Measurements from ENCODE around the gene ALPP. TPM values are rescaled to one million over a fixed set of nuclear protein-coding genes. Genes with fewer than 3 reads are reported as not detected.

The ALPP gene
- polyA plus RNA-seq, 3 donors, result not detected

GRCh38 chr2:232431705-232432590 lies 53.4 kb downstream of the ALPP start:
- no peaks in the 10 kb centered on the region for H3K9me3 ChIP-seq (replicated peaks in 1 of 2; ENCODE audit: control insufficient read depth in 1 of 2, insufficient read depth in 1 of 2, low read length in 2 of 2)
- no peaks in the 10 kb centered on the region for H3K36me3 Mint-ChIP-seq
- H3K27me3 ChIP-seq (ENCODE audit: control insufficient read depth in 2 of 2, insufficient read depth in 2 of 2, low read length in 2 of 2), result no peaks in the 10 kb centered on the region
- no peak for TF ChIP-seq CTCF (IDR thresholded peaks at IDR 0.05)
- H3K4me1 Mint-ChIP-seq, result peaks cover 3% of the 10 kb centered on the region
- no peaks in the 10 kb centered on the region for H4K20me1 ChIP-seq (ENCODE audit: insufficient read depth, low read length)
- no peak for DNase-seq
- H3K9ac ChIP-seq (ENCODE audit: insufficient read depth, low read length, poor library complexity, severe bottlenecking), result no peak overlapping the region
- no peak overlapping the region for H3K4me3 Mint-ChIP-seq
- H3K27me3 Mint-ChIP-seq (ENCODE audit: low read depth in 3 of 3), result peaks cover 0 to 10% (median 10%) of the 10 kb centered on the region in 3 donors
- no peaks in the 10 kb centered on the region for H3K79me2 ChIP-seq (ENCODE audit: insufficient read depth, low read length)
- H3K9me3 Mint-ChIP-seq, result peaks cover 0 to 2% (median 0%) of the 10 kb centered on the region in 7 donors
- H3K4me3 ChIP-seq (replicated peaks in 1 of 3; ENCODE audit: low read depth in 2 of 3, low read length in 3 of 3), result no peak overlapping the region
- intact Hi-C loops (cut with micrococcal nuclease), result no loop called here
- no peaks in the 10 kb centered on the region for H3K4me1 ChIP-seq (ENCODE audit: control insufficient read depth in 1 of 2, insufficient read depth in 2 of 2, low read length in 2 of 2)
- no peak overlapping the region for H3K27ac ChIP-seq (ENCODE audit: low read depth in 1 of 2, low read length in 2 of 2)
- 89% methylated on average over 13 of the region's 16 CpGs for WGBS (ENCODE audit: insufficient coverage)
- no peaks in the 10 kb centered on the region for H3K36me3 ChIP-seq (replicated peaks in 1 of 2; ENCODE audit: control insufficient read depth in 1 of 2, insufficient read depth in 2 of 2, low read length in 2 of 2)
- no peak overlapping the region for H3K27ac Mint-ChIP-seq
- H2AFZ ChIP-seq (ENCODE audit: insufficient read depth, low read depth, low read length, poor library complexity, severe bottlenecking), result no peak overlapping the region
- no peak overlapping the region for H3K4me2 ChIP-seq (replicated peaks; ENCODE audit: extremely low read depth, low read length, poor library complexity, severe bottlenecking)

Small RNA genes within 50 kb of the gene (small RNA-seq; reads per million reads assigned to genes)
- gene AC068134.3 (ENCODE audit: insufficient read length, low read depth), result not detected
- gene AC068134.4 (ENCODE audit: insufficient read length, low read depth), result not detected

Other genes with a start within 250 kb of the ALPP start
- not detected for gene ALPG, start 28.1 kb downstream of the ALPP start, polyA plus RNA-seq
- gene ALPI, start 77.4 kb downstream of the ALPP start, polyA plus RNA-seq, result not detected
- not detected for gene ECEL1, start 109.1 kb downstream of the ALPP start, polyA plus RNA-seq
- gene PRSS56, start 141.6 kb downstream of the ALPP start, polyA plus RNA-seq, result not detected
- not detected for gene CHRND, start 147.4 kb downstream of the ALPP start, polyA plus RNA-seq
- not detected for gene CHRNG, start 160.9 kb downstream of the ALPP start, polyA plus RNA-seq
- gene TIGD1, start 171.8 kb downstream of the ALPP start, polyA plus RNA-seq, result 1 to 10 TPM; 1.6 to 4.1 (median 2.1) TPM
- 100 to 1,000 TPM in 2 of 3 donors, 10 to 100 TPM in 1; 67.2 to 213 (median 188) TPM for gene EIF4E2, start 171.9 kb downstream of the ALPP start, polyA plus RNA-seq

Data from CD14-positive monocyte (primary cell).